Retinal pigment epithelial cell (primary cell): Measurements from ENCODE around the gene MRPL42.

Experiments used
- DNase-seq: peaks from one replicate; pipeline ENCODE4 v3.0.0-alpha.2; 2010; ENCODE audit warnings: low read depth
- H3K4me3 ChIP-seq: 2 replicates; pipeline ENCODE4 v1.5.1; 2011; ENCODE audit warnings: mild to moderate bottlenecking, low read length, control low read depth, moderate library complexity
- TF ChIP-seq, protein P1 (sequence below): conservative IDR thresholded peaks from 2 replicates; pipeline ENCODE4 v1.5.1; 2011; ENCODE audit warnings: low read depth, low read length, control low read depth, inconsistent platforms

MRPL42 gene

GRCh38 chr12:93500667-93501066 lies 33.4 kb downstream of the MRPL42 start:
- TF ChIP-seq, protein P1, sequence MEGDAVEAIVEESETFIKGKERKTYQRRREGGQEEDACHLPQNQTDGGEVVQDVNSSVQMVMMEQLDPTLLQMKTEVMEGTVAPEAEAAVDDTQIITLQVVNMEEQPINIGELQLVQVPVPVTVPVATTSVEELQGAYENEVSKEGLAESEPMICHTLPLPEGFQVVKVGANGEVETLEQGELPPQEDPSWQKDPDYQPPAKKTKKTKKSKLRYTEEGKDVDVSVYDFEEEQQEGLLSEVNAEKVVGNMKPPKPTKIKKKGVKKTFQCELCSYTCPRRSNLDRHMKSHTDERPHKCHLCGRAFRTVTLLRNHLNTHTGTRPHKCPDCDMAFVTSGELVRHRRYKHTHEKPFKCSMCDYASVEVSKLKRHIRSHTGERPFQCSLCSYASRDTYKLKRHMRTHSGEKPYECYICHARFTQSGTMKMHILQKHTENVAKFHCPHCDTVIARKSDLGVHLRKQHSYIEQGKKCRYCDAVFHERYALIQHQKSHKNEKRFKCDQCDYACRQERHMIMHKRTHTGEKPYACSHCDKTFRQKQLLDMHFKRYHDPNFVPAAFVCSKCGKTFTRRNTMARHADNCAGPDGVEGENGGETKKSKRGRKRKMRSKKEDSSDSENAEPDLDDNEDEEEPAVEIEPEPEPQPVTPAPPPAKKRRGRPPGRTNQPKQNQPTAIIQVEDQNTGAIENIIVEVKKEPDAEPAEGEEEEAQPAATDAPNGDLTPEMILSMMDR, result no peak
- DNase-seq, result no peak
- no peak overlapping the region for H3K4me3 ChIP-seq

DNA sequence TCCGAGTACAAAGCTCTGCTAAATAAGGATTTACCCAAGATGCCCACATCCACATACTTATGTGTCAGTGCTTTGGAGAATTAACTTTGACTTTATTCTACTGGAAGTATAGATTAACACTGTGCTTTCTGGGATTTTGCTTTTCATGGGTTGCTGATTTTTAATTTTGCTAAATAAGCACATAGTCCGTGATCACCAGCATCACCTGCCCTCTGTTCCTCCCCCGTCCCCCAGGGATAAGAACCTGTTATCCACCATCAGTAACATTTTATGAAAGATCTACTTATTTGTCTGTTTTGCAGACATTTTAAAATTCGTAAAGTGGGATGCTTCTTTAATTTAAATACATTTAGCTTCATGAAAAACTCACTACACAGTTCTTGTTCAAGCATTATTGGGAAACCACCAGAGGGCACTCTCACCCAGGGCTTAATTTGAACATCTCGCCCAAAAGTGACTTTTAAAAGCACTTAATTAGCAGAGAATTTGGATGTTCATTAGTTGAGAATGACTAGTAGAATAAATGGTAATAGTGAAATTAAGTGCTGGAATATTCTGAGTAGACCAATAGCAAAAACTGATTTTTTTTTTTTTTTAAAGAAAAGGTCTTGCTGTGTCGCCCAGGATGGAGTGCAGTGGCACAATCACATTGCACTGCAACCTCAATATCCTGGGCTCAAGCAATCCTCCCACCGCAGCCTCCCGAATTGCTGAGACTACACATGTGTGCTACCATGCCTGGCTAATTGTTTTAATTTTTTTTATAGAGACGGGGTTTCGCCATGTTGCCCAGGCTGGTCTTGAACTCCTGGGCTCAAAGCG lies 35.7 kb downstream of the MRPL42 start:
- TF ChIP-seq, protein P1, result peak; percentile 80
- DNase-seq, result no peak
- no peak overlapping the region for H3K4me3 ChIP-seq

DNA sequence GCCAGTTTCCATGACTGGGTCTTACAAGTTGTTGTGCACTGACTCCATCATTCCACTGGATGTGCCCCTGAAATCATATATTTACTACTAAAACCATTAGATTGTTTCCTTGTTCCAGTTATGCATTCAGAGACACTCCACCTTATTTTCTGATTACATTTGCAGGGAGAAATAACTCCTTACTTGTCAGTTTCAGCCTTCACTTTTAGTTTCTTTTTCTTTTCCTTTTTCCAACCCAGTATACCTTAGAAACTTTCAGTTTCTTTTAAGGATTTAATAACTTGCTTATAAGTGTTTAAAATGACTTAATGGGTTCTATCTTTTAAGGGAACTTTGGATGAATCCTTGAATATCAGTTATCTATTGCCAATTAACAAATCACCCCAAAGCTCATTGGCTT lies 39.9 kb downstream of the MRPL42 start:
- H3K4me3 ChIP-seq, result no peak overlapping the region
- TF ChIP-seq, protein P1, result no peak
- DNase-seq, result no peak

- TF ChIP-seq, protein P1, result no peak
- no peak for DNase-seq
- no peak overlapping the region for H3K4me3 ChIP-seq
Observed at GRCh38 chr12:93509506-93509905, 42.2 kb downstream of the MRPL42 start.

DNA sequence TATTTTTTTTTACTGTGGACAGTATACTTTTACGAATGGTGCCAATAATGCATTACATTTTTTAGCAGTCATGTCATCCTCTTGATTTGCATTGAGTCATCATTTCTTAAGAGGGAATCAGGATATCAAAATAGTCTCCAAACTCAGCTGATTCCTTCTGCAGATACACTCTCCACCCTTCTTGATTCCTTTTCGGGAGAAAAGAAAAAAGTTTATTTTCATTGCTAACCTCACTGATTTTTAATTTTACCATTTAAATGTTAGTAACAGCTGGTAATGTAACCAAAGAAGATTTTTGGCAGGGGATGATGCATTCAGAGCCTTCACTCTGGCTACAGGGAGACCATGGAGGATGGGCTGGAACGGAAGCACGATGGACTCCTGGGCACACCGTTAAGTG lies 47.5 kb downstream of the MRPL42 start:
- TF ChIP-seq, protein P1, result no peak
- H3K4me3 ChIP-seq, result no peak overlapping the region

GRCh38 chr12:93518725-93519124 lies 51.4 kb downstream of the MRPL42 start:
- TF ChIP-seq, protein P1, result no peak
- no peak overlapping the region for H3K4me3 ChIP-seq
- DNase-seq, result peak; percentile 49

More for the DNA sequence above, 47.5 kb downstream of the MRPL42 start:
- no peak for DNase-seq

- TF ChIP-seq, protein P1, result no peak
- no peak for DNase-seq
- H3K4me3 ChIP-seq, result no peak overlapping the region
Observed at GRCh38 chr12:93519859-93520258, 52.5 kb downstream of the MRPL42 start.
